SK-N-SH (cell line): ENCODE measurements around the gene GLCE. TPM values are rescaled to one million over a fixed set of nuclear protein-coding genes. Genes with fewer than 3 reads are reported as not detected.

Experiments
- CTCF ChIA-PET: fragments of 300-600, 350-600 bp; formaldehyde crosslinking; extraction: SDS; loops from one replicate; lab custom pipeline; 2021; lab: Yijun Ruan, JAX
- POLR2A ChIA-PET: fragments of 350-600 bp; sonication (Branson Sonifier 250); formaldehyde crosslinking; extraction: SDS; loops from one replicate; lab custom pipeline; 2020; ENCODE audit warnings: antibody characterized with exemption, inconsistent platforms; lab: Yijun Ruan, JAX
- DNase-seq: peaks from one replicate; pipeline ENCODE4 v3.0.0; 2012
- H2AFZ ChIP-seq: fragments of 200-600 bp; sonication (generic); 2 replicates; pipeline ENCODE4 v1.8.1; 2016; ENCODE audit warnings: antibody characterized with exemption, mild to moderate bottlenecking, low read depth
- H3F3A ChIP-seq: fragments of 200-600 bp; sonication (generic); replicated peaks from 2 replicates; pipeline ENCODE3; 2016; ENCODE audit warnings: antibody characterized with exemption, mild to moderate bottlenecking; ENCODE audit not compliant: insufficient read depth
- H3K27ac ChIP-seq, 2 experiments: fragments of 200-500 bp in 1 of 2; fragments of 200-600 bp in 1 of 2; sonication (Bioruptor generic) in 1 of 2; sonication (generic), shearing (Covaris generic) in 1 of 2; 2 replicates each; pipeline versions ENCODE4 v1.5.1 to v1.6.1; 2014 to 2016; ENCODE audit warnings: low read depth in 2 of 2, inconsistent platforms in 1 of 2, low read length in 1 of 2, mild to moderate bottlenecking in 1 of 2, mixed read lengths in 1 of 2
- H3K27me3 ChIP-seq: fragments of 200-600 bp; sonication (generic), shearing (Covaris generic); 2 replicates; pipeline ENCODE4 v1.6.1; 2016; ENCODE audit warnings: mixed run types; ENCODE audit not compliant: insufficient read depth
- H3K36me3 ChIP-seq, 2 experiments: fragments of 200-500 bp in 1 of 2; fragments of 200-600 bp in 1 of 2; sonication (Bioruptor generic) in 1 of 2; sonication (generic) in 1 of 2; replicated peaks in 1 of 2; 2 replicates each; pipeline versions ENCODE3 to v1.5.1; 2014 to 2016; ENCODE audit warnings: low read length in 1 of 2, mild to moderate bottlenecking in 1 of 2; ENCODE audit not compliant: insufficient read depth in 2 of 2, control insufficient read depth in 1 of 2
- H3K4me1 ChIP-seq, 2 experiments: fragments of 200-500 bp in 1 of 2; fragments of 200-600 bp in 1 of 2; sonication (Bioruptor generic) in 1 of 2; sonication (generic), shearing (Covaris generic) in 1 of 2; 2 replicates each; pipeline versions ENCODE4 v1.5.1 to v1.6.1; 2014 to 2016; ENCODE audit warnings: low read depth in 1 of 2, low read length in 1 of 2, mixed run types in 1 of 2; ENCODE audit not compliant: insufficient read depth in 2 of 2, control insufficient read depth in 1 of 2
- H3K4me2 ChIP-seq: fragments of 200-600 bp; sonication (generic), shearing (Covaris generic); 2 replicates; pipeline ENCODE4 v1.6.1; 2017; ENCODE audit warnings: mixed run types
- H3K4me3 ChIP-seq, 2 experiments: fragments of 200-500 bp in 1 of 2; fragments of 200-600 bp in 1 of 2; sonication (Bioruptor generic) in 1 of 2; sonication (generic), shearing (Covaris generic) in 1 of 2; 2 replicates each; pipeline versions ENCODE4 v1.5.1 to v1.8.1; 2014 to 2016; ENCODE audit warnings: low read depth in 2 of 2, inconsistent platforms in 1 of 2, low read length in 1 of 2, mild to moderate bottlenecking in 1 of 2, mixed read lengths in 1 of 2, moderate library complexity in 1 of 2
- H3K79me2 ChIP-seq: fragments of 200-600 bp; sonication (generic); 2 replicates; pipeline ENCODE4 v1.8.1; 2017; ENCODE audit warnings: mild to moderate bottlenecking; ENCODE audit not compliant: insufficient read depth
- H3K9ac ChIP-seq: fragments of 200-600 bp; sonication (generic); 2 replicates; pipeline ENCODE4 v1.6.1; 2017; ENCODE audit warnings: mixed run types
- H3K9me2 ChIP-seq: fragments of 200-600 bp; sonication (generic); 2 replicates; pipeline ENCODE4 v1.6.1; 2017; ENCODE audit warnings: mixed run types
- H3K9me3 ChIP-seq: fragments of 200-600 bp; sonication (generic); 2 replicates; pipeline ENCODE4 v1.6.1; 2017; ENCODE audit warnings: mixed run types, mild to moderate bottlenecking, moderate library complexity
- H4K20me1 ChIP-seq: fragments of 200-600 bp; sonication (generic); 2 replicates; pipeline ENCODE4 v1.6.1; 2017; ENCODE audit warnings: mild to moderate bottlenecking, mixed run types; ENCODE audit not compliant: insufficient read depth
- CHD2 ChIP-seq: fragments of 150-350 bp; IDR thresholded peaks from 2 replicates; pipeline ENCODE4 v1.6.1; 2018; ENCODE audit warnings: low read length; ENCODE audit not compliant: partially characterized antibody
- GATA2 ChIP-seq: sonication (generic); formaldehyde crosslinking; IDR thresholded peaks from 2 replicates; pipeline ENCODE4 v1.5.0; 2020; ENCODE audit warnings: mild to moderate bottlenecking, missing genetic modification reagents
- NFIC ChIP-seq: IDR thresholded peaks from 2 replicates; pipeline ENCODE4 v1.4.0; 2012; ENCODE audit warnings: borderline replicate concordance
- RXRA ChIP-seq: IDR thresholded peaks from 2 replicates; pipeline ENCODE4 v1.4.0; 2012; ENCODE audit warnings: low read depth, mild to moderate bottlenecking, borderline replicate concordance
- SMC3 ChIP-seq: IDR thresholded peaks from 2 replicates; pipeline ENCODE4 v1.6.1; 2012; ENCODE audit warnings: low read depth, low read length, improper control_type of control experiment
- TCF12 ChIP-seq: IDR thresholded peaks from 2 replicates; pipeline ENCODE4 v1.4.0; 2012
- YY1 ChIP-seq: IDR thresholded peaks from 2 replicates; pipeline ENCODE4 v1.4.0; 2012; ENCODE audit warnings: low read depth, mild to moderate bottlenecking
- WGBS: methylation state at CpG from one replicate; pipeline ENCODE4 v1.1.6; 2017; ENCODE audit warnings: low lambda C conversion rate; 5-methylcytosine and 5-hydroxymethylcytosine counted together
- polyA plus RNA-seq, 3 experiments: library from polyadenylated mRNA; depleted of rRNA; stranded (reverse); fragments of >200 nt; gene quantifications; 2 replicates each; pipeline ENCODE4 v1.2.3, GENCODE V29; 2012
- TF ChIP-seq, protein P1 (sequence below): IDR thresholded peaks from 2 replicates; pipeline ENCODE4; 2012

The GLCE gene
- polyA plus RNA-seq, 1 of the 3 experiments (the other 2 are of a cell fraction): 19.5 TPM

DNA sequence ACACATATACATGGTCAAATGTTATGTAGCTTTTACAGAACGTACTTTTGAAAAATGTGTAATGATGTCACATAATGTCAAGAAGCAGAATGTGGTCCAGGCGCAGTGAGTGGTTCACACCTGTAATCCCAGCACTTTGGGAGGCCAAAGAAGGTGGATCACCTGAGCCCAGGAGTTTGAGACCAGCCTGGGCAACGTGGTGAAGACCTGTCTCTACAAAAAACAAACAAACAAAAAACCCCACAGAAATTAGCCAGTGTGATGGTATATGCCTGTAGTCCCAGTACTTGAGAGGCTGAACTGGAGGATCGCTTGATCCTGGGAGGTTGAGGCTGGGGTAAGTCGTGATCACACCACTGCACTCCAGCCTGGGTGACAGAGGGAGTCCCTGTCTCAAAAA, 15.9 kb upstream of the GLCE start:
- Histone ChIP-seq H3K9ac (no peak overlapping the region), H4K20me1 (no peaks in the 10 kb centered on the region), H2AFZ (no peak overlapping the region), H3K27me3 (no peaks in the 10 kb centered on the region; the same call in 1 of the 2 replicates), H3F3A (no peaks in the 10 kb centered on the region), H3K27ac (no peak overlapping the region), H3K9me3 (no peaks in the 10 kb centered on the region), H3K4me1 (peaks cover 3 to 9% of the 10 kb centered on the region in 2 experiments; a peak in 1 of 4 replicates), H3K79me2 (no peaks in the 10 kb centered on the region), H3K4me2 (no peak overlapping the region), H3K9me2 (no peaks in the 10 kb centered on the region), H3K36me3 (no peaks in the 10 kb centered on the region), H3K4me3 (no peak overlapping the region)
- DNase-seq: no peak
- WGBS: 64% methylated on average over 5 of the region's 5 CpGs
- POLR2A ChIA-PET: no interaction called here
- CTCF ChIA-PET: interaction anchor here (0.8 to 3.2 kb wide), 3 partner anchors 17 to 103 kb away, joined by 3 to 11 read pairs (median 4); no protein-coding TSS in a partner anchor
- TF ChIP-seq YY1: no peak
- no peak for TF ChIP-seq GATA2 (CRISPR knock-in tag)

- H3K4me3 ChIP-seq: no peak overlapping the region
- H3K27me3 ChIP-seq: no peaks in the 10 kb centered on the region
- H2AFZ ChIP-seq: no peak overlapping the region
- H3K9me3 ChIP-seq: no peaks in the 10 kb centered on the region
- H3K9ac ChIP-seq: no peak overlapping the region
- no peaks in the 10 kb centered on the region for H3F3A ChIP-seq
- H3K4me1 ChIP-seq: peaks cover 3 to 9% of the 10 kb centered on the region in 2 experiments; a peak in 1 of 4 replicates
- no peak for TF ChIP-seq NFIC
- TF ChIP-seq TCF12: no peak
- no peak for TF ChIP-seq RXRA
- DNase-seq: no peak
- CTCF ChIA-PET: interaction anchor here (0.8 to 3.2 kb wide), 4 partner anchors 12 to 86 kb away, joined by 3 to 11 read pairs (median 4); no protein-coding TSS in a partner anchor
- H3K36me3 ChIP-seq: no peaks in the 10 kb centered on the region
- H4K20me1 ChIP-seq: no peaks in the 10 kb centered on the region
- WGBS: 92% methylated on average over 1 of the region's 1 CpG
- no peak overlapping the region for H3K27ac ChIP-seq
- POLR2A ChIA-PET: no interaction called here
- H3K4me2 ChIP-seq: no peak overlapping the region
- no peaks in the 10 kb centered on the region for H3K9me2 ChIP-seq
- no peaks in the 10 kb centered on the region for H3K79me2 ChIP-seq
Observed at GRCh38 chr15:69145149-69145693, 15.2 kb upstream of the GLCE start.

DNA sequence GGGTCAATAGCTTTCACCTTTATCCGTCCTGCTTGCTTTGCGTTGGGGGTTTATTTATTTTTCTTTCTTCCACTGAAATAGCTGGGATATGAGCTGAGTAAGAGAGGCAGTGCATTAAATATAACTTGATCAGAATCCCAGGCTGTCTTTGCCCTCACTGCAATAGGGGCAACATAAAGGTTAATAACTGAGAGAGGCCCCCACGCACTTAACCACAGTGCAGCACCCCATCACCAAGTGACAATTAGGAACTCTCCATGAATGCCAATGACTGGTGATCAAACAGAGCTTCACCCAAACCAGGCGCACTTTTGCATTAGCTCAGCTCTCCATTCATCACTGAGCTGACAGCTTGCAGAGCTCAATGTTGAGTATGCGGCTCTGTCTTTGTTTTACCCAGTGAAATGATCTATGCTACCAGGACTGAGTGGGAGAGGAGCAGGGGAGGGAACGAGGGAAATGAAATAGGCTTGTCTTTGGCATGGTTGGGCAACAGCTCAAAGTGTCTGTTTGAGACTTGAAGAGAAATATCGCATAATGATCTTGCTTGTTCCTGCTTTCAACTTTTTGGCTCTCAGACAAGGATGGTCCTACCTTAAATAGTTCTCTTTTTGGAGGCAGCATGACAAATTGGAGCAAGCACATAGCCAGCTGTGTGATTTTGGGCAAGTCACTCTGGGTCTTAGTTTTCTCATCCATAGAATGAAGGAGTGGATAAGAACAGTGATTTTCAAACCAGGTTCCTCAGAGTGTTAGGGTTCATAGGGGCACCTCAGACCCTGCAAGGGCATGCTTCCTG, 14.5 kb upstream of the GLCE start:
- Histone ChIP-seq H3K27ac (no peak overlapping the region), H3F3A (no peaks in the 10 kb centered on the region), H2AFZ (no peak overlapping the region), H3K27me3 (no peaks in the 10 kb centered on the region), H3K4me2 (no peak overlapping the region), H3K4me3 (no peak overlapping the region), H3K36me3 (no peaks in the 10 kb centered on the region)
- WGBS: 44% methylated on average over 7 of the region's 7 CpGs
- TF ChIP-seq CHD2: no peak
- TF ChIP-seq SMC3: peak; percentile 6; the same call in 1 of the 2 replicates
- TF ChIP-seq, protein P1, sequence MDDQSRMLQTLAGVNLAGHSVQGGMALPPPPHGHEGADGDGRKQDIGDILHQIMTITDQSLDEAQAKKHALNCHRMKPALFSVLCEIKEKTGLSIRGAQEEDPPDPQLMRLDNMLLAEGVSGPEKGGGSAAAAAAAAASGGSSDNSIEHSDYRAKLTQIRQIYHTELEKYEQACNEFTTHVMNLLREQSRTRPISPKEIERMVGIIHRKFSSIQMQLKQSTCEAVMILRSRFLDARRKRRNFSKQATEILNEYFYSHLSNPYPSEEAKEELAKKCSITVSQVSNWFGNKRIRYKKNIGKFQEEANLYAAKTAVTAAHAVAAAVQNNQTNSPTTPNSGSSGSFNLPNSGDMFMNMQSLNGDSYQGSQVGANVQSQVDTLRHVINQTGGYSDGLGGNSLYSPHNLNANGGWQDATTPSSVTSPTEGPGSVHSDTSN: peak; percentile 74
- TF ChIP-seq, all 33 proteins: peak for 2
- peak; percentile 22 for DNase-seq
- Histone ChIP-seq H3K9me3 (no peaks in the 10 kb centered on the region), H3K9ac (no peak overlapping the region), H3K9me2 (no peaks in the 10 kb centered on the region), H3K4me1 (peaks cover 3 to 9% of the 10 kb centered on the region in 2 experiments; a peak in 1 of 4 replicates), H3K79me2 (no peaks in the 10 kb centered on the region), H4K20me1 (no peaks in the 10 kb centered on the region)
- ChIA-PET POLR2A (no interaction called here), CTCF (interaction anchor here (0.6 to 3.2 kb wide), 5 partner anchors 12 to 963 kb away, joined by 3 to 11 read pairs (median 3); no protein-coding TSS in a partner anchor)
